ENCODE data around the gene DND1. TPM values are rescaled to one million over a fixed set of nuclear protein-coding genes. Genes with fewer than 3 reads are reported as not detected.

DND1 gene
- total RNA-seq, 3 donors from 2014 or later (not counting 1 experiment from before 2014, with no cell fraction given) = 0.90 to 1.1 (median 1.1) TPM

- Mint-ChIP-seq H3K4me3 (no peak overlapping the region), H3K27ac (peak overlapping the region; percentile 10 to 59), H3K4me1 (peaks cover 13 to 26% of the 10 kb centered on the region in 2 donors), H3K27me3 (ENCODE audit: low read depth in 2 of 2) (peaks cover 6 to 10% of the 10 kb centered on the region in 2 donors), H3K9me3 (no peaks in the 10 kb centered on the region), H3K36me3 (peaks cover 19% of the 10 kb centered on the region)
- peaks cover 39% of the 10 kb centered on the region for H3K36me3 ChIP-seq (ENCODE audit: control insufficient read depth, insufficient read depth, low read length)
- no peak for DNase-seq
- WGBS (ENCODE audit: insufficient coverage) = 100% methylated on average over 4 of the region's 4 CpGs
- no peak overlapping the region for H3K4me3 ChIP-seq (ENCODE audit: low read length)
- TF ChIP-seq CTCF (IDR thresholded peaks at IDR 0.05) = no peak
- no peaks in the 10 kb centered on the region for H3K27me3 ChIP-seq (ENCODE audit: control insufficient read depth, insufficient read depth, low read length)
- no peak for ATAC-seq
- peaks cover 9% of the 10 kb centered on the region for H3K4me1 ChIP-seq (ENCODE audit: control insufficient read depth, insufficient read depth, low read length)
- intact Hi-C loops (cut with micrococcal nuclease) = no loop called here
- H3K9me3 ChIP-seq (ENCODE audit: control insufficient read depth, insufficient read depth, low read length) = no peaks in the 10 kb centered on the region
- H3K27ac ChIP-seq (ENCODE audit: low read length) = no peak overlapping the region
These were observed 34.4 kb upstream of the DND1 start for GRCh38 chr5:140707812-140708211.

- H3K36me3 ChIP-seq (ENCODE audit: control insufficient read depth, insufficient read depth, low read length) = peaks cover 72% of the 10 kb centered on the region
- no peaks in the 10 kb centered on the region for H3K27me3 ChIP-seq (ENCODE audit: control insufficient read depth, insufficient read depth, low read length)
- no peak for TF ChIP-seq CTCF (IDR thresholded peaks at IDR 0.05)
- peak within 1 kb of the TSS; percentile 94 to 97 for H3K27ac Mint-ChIP-seq
- H3K4me1 Mint-ChIP-seq = peaks cover 23 to 34% of the 10 kb centered on the region in 2 donors
- H3K9me3 ChIP-seq (ENCODE audit: control insufficient read depth, insufficient read depth, low read length) = no peaks in the 10 kb centered on the region
- H3K27ac ChIP-seq (ENCODE audit: low read length) = peak within 1 kb of the TSS; percentile 76
- intact Hi-C loops (cut with micrococcal nuclease) = loop anchor here (1.0 to 5.0 kb wide), 5 partner anchors 9 to 153 kb away; partner anchors contain the start of genes EIF4EBP3, HARS1, HARS2 and IK
- WGBS (ENCODE audit: insufficient coverage) = 2% methylated on average over 44 of the region's 44 CpGs
- peak; percentile 89 to 98 for DNase-seq
- H3K27me3 Mint-ChIP-seq (ENCODE audit: low read depth in 2 of 2) = no peaks in the 10 kb centered on the region
- H3K4me1 ChIP-seq (ENCODE audit: control insufficient read depth, insufficient read depth, low read length) = peaks cover 15% of the 10 kb centered on the region
- H3K4me3 ChIP-seq (ENCODE audit: low read length) = peak within 1 kb of the TSS; percentile 65
- peak; percentile 98 to 100 (median 99) for ATAC-seq
- H3K36me3 Mint-ChIP-seq = peaks cover 40% of the 10 kb centered on the region
- H3K9me3 Mint-ChIP-seq = no peaks in the 10 kb centered on the region
- peak within 1 kb of the TSS; percentile 87 for H3K4me3 Mint-ChIP-seq
These were observed 27.1 kb upstream of the DND1 start, which contains the start of gene ZMAT2 for GRCh38 chr5:140700177-140701144. Gene ZMAT2 (plus strand): TSS chr5:140700447. CDS start chr5:140700461, 14 bp downstream.

- intact Hi-C loops (cut with micrococcal nuclease) = no loop called here
These were observed 23.6 kb upstream of the DND1 start for GRCh38 chr5:140696891-140697492.

More at GRCh38 chr5:140696891-140697492, 23.6 kb upstream of the DND1 start:
- no peaks in the 10 kb centered on the region for H3K27me3 ChIP-seq (ENCODE audit: control insufficient read depth, insufficient read depth, low read length)
- WGBS (ENCODE audit: insufficient coverage) = 96% methylated on average over 4 of the region's 4 CpGs
- H3K9me3 Mint-ChIP-seq = no peaks in the 10 kb centered on the region
- H3K4me1 Mint-ChIP-seq = peaks cover 32 to 46% of the 10 kb centered on the region in 2 donors
- ATAC-seq = no peak
- peaks cover 33% of the 10 kb centered on the region for H3K36me3 Mint-ChIP-seq
- H3K9me3 ChIP-seq (ENCODE audit: control insufficient read depth, insufficient read depth, low read length) = no peaks in the 10 kb centered on the region
- peaks cover 59% of the 10 kb centered on the region for H3K36me3 ChIP-seq (ENCODE audit: control insufficient read depth, insufficient read depth, low read length)
- no peaks in the 10 kb centered on the region for H3K27me3 Mint-ChIP-seq (ENCODE audit: low read depth in 2 of 2)
- TF ChIP-seq CTCF (IDR thresholded peaks at IDR 0.05) = no peak
- no peak for DNase-seq
- H3K4me3 ChIP-seq (ENCODE audit: low read length) = no peak overlapping the region
- H3K27ac Mint-ChIP-seq = peak overlapping the region; percentile 36 to 62
- peaks cover 19% of the 10 kb centered on the region for H3K4me1 ChIP-seq (ENCODE audit: control insufficient read depth, insufficient read depth, low read length)
- no peak overlapping the region for H3K27ac ChIP-seq (ENCODE audit: low read length)
- H3K4me3 Mint-ChIP-seq = no peak overlapping the region
